Panc1 (cell line): ENCODE results near the gene BPTF. TPM values are rescaled to one million over a fixed set of nuclear protein-coding genes. Genes with fewer than 3 reads are reported as not detected.
A peak's percentile ranks its signal among the peaks of the same experiment; 100 is the strongest.

Source experiments
- ATAC-seq: fragments of 200-7000 bp; cut with Tn5 transposase; 2 replicates; pipeline ENCODE4 v1.9.1; 2020; ENCODE audit warnings: mild to moderate bottlenecking, moderate library complexity
- Bru-seq: library from RNA; stranded (reverse); fragments of 400-500 nt; gene quantifications from one replicate; lab custom pipeline; 2021; lab: Mats Ljungman, UMichigan
- BruChase-seq, 2 experiments: library from RNA; stranded (reverse); fragments of 400-500 nt; gene quantifications; one replicate each; lab custom pipeline; 2021; lab: Mats Ljungman, UMichigan
- BruUV-seq: library from RNA; stranded (reverse); fragments of 400-500 nt; replicated peaks from 2 replicates; lab custom pipeline; 2021; lab: Mats Ljungman, UMichigan
- CTCF ChIA-PET: fragments of 300-600 bp; sonication (Branson Sonifier 250); formaldehyde crosslinking; loops from one replicate; lab custom pipeline; 2022; ENCODE audit warnings: antibody characterized with exemption; lab: Charles Lee
- POLR2A ChIA-PET: fragments of 300-600 bp; sonication (Branson Sonifier 250); formaldehyde crosslinking; loops from one replicate; lab custom pipeline; 2022; ENCODE audit warnings: antibody characterized with exemption; lab: Charles Lee
- DNase-seq: peaks from one replicate; pipeline ENCODE4 v3.0.0-alpha.2; 2010; ENCODE audit warnings: low read depth, low spot score
- H3K27ac ChIP-seq: 2 replicates; pipeline ENCODE4 v1.5.1; 2011; ENCODE audit warnings: mild to moderate bottlenecking, low read length, inconsistent platforms
- H3K27me3 ChIP-seq: fragments of 200-500 bp; sonication (Bioruptor generic); 2 replicates; pipeline ENCODE4 v1.6.0; 2014; ENCODE audit warnings: low read length, inconsistent platforms; ENCODE audit not compliant: control insufficient read depth, insufficient read depth
- H3K36me3 ChIP-seq: fragments of 200-500 bp; sonication (Bioruptor generic); 2 replicates; pipeline ENCODE4 v1.5.1; 2014; ENCODE audit warnings: inconsistent platforms, mild to moderate bottlenecking, low read length, moderate library complexity; ENCODE audit not compliant: control insufficient read depth, insufficient read depth
- H3K4me1 ChIP-seq: 2 replicates; pipeline ENCODE4 v1.5.1; 2011; ENCODE audit warnings: inconsistent platforms, mild to moderate bottlenecking, low read length, moderate library complexity; ENCODE audit not compliant: control insufficient read depth, insufficient read depth
- H3K4me3 ChIP-seq, 2 experiments: 2 replicates each; pipeline ENCODE4 v1.5.1; 2011 to 2012; ENCODE audit warnings: low read depth in 2 of 2, low read length in 2 of 2, mild to moderate bottlenecking in 2 of 2, inconsistent platforms in 1 of 2, moderate library complexity in 1 of 2
- H3K9me3 ChIP-seq: fragments of 200-500 bp; sonication (Bioruptor generic); 2 replicates; pipeline ENCODE4 v1.5.1; 2014; ENCODE audit warnings: low read depth, mild to moderate bottlenecking, inconsistent platforms, low read length, moderate library complexity; ENCODE audit not compliant: control insufficient read depth, insufficient read depth
- POLR2AphosphoS5 ChIP-seq: IDR thresholded peaks from 2 replicates; pipeline ENCODE4 v1.6.1; 2012; ENCODE audit warnings: mild to moderate bottlenecking, low read depth, low read length, moderate library complexity
- REST ChIP-seq, 2 experiments: IDR thresholded peaks; 2 replicates each; pipeline ENCODE4 v1.6.1; 2011 to 2012; ENCODE audit warnings: low read depth in 2 of 2, control low read depth in 1 of 2, low read length in 1 of 2, mild to moderate bottlenecking in 1 of 2, moderate library complexity in 1 of 2; ENCODE audit not compliant: insufficient read depth in 1 of 2
- SIN3A ChIP-seq: IDR thresholded peaks from 2 replicates; pipeline ENCODE4 v1.6.1; 2012; ENCODE audit warnings: low read depth, mild to moderate bottlenecking, low read length, moderate library complexity, borderline replicate concordance; ENCODE audit not compliant: insufficient read depth
- TCF7L2 ChIP-seq: IDR thresholded peaks from 2 replicates; pipeline ENCODE4 v1.6.1; 2011; ENCODE audit warnings: mild to moderate bottlenecking, low read depth, low read length, inconsistent platforms
- in situ Hi-C: cut with HindIII; loops from 2 replicates; pipeline ENCODE4 v1.10.0; 2016; ENCODE audit warnings: low sequenced_read_pairs, low pct_unique_long_range_greater_than_20kb
- intact Hi-C: fragments of 100-400 bp; cut with micrococcal nuclease; formaldehyde crosslinking; loops from one replicate; pipeline ENCODE4 v1.10.0; 2022; ENCODE audit not compliant: unreplicated experiment
- long read RNA-seq: library from polyadenylated mRNA; unstranded; transcript quantifications from one replicate; pipeline ENCODE4 v2.0.0, GENCODE V29; 2021; ENCODE audit not compliant: unreplicated experiment
- polyA plus RNA-seq: library from polyadenylated mRNA; unstranded; fragments of >200 nt; gene quantifications from one replicate; pipeline ENCODE4 v1.2.1, GENCODE V29; 2012; ENCODE audit warnings: missing spikeins; ENCODE audit not compliant: insufficient read length
- total RNA-seq: library from RNA; stranded (reverse); gene quantifications from one replicate; pipeline ENCODE4 v1.2.1, GENCODE V29; 2021; ENCODE audit not compliant: unreplicated experiment
- TF ChIP-seq, protein P1 (sequence below): fragments of 450-650 bp; IDR thresholded peaks from 2 replicates; pipeline ENCODE4 v1.5.1; 2017; ENCODE audit warnings: mild to moderate bottlenecking

Gene BPTF, protein sequence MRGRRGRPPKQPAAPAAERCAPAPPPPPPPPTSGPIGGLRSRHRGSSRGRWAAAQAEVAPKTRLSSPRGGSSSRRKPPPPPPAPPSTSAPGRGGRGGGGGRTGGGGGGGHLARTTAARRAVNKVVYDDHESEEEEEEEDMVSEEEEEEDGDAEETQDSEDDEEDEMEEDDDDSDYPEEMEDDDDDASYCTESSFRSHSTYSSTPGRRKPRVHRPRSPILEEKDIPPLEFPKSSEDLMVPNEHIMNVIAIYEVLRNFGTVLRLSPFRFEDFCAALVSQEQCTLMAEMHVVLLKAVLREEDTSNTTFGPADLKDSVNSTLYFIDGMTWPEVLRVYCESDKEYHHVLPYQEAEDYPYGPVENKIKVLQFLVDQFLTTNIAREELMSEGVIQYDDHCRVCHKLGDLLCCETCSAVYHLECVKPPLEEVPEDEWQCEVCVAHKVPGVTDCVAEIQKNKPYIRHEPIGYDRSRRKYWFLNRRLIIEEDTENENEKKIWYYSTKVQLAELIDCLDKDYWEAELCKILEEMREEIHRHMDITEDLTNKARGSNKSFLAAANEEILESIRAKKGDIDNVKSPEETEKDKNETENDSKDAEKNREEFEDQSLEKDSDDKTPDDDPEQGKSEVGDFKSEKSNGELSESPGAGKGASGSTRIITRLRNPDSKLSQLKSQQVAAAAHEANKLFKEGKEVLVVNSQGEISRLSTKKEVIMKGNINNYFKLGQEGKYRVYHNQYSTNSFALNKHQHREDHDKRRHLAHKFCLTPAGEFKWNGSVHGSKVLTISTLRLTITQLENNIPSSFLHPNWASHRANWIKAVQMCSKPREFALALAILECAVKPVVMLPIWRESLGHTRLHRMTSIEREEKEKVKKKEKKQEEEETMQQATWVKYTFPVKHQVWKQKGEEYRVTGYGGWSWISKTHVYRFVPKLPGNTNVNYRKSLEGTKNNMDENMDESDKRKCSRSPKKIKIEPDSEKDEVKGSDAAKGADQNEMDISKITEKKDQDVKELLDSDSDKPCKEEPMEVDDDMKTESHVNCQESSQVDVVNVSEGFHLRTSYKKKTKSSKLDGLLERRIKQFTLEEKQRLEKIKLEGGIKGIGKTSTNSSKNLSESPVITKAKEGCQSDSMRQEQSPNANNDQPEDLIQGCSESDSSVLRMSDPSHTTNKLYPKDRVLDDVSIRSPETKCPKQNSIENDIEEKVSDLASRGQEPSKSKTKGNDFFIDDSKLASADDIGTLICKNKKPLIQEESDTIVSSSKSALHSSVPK (N-terminal part only)
- 51.1 TPM for total RNA-seq
- polyA plus RNA-seq = 38.8 TPM
- Bru-seq, nascent RNA = percentile 81 among the genes with signal in this experiment
- BruChase-seq, experiment 1, labeled RNA remaining after a 2-hour chase = percentile 81 among the genes with signal in this experiment
- percentile 81 among the genes with signal in this experiment for BruChase-seq, experiment 2, labeled RNA remaining after a 6-hour chase
- long read RNA-seq, partial matches to known transcripts = 15 of 27 reads
- long read RNA-seq, other reads (novel, unspliced or antisense) = 12 of 27 reads

GRCh38 chr17:67824735-67825626 lies at the start of gene BPTF:
TSS of gene BPTF (plus strand) at chr17:67825503. CDS start at chr17:67825725, 222 bp downstream.
- TF ChIP-seq TCF7L2 (no peak), SIN3A (no peak), POLR2AphosphoS5 (peak; percentile 62; the same call in 1 of the 2 replicates), REST (IDR thresholded peaks at IDR 0.05; ENCODE audit: insufficient read depth in 1 of 2, low read depth in 2 of 2, low read length in 1 of 2) (no peak)
- TF ChIP-seq, protein P1, sequence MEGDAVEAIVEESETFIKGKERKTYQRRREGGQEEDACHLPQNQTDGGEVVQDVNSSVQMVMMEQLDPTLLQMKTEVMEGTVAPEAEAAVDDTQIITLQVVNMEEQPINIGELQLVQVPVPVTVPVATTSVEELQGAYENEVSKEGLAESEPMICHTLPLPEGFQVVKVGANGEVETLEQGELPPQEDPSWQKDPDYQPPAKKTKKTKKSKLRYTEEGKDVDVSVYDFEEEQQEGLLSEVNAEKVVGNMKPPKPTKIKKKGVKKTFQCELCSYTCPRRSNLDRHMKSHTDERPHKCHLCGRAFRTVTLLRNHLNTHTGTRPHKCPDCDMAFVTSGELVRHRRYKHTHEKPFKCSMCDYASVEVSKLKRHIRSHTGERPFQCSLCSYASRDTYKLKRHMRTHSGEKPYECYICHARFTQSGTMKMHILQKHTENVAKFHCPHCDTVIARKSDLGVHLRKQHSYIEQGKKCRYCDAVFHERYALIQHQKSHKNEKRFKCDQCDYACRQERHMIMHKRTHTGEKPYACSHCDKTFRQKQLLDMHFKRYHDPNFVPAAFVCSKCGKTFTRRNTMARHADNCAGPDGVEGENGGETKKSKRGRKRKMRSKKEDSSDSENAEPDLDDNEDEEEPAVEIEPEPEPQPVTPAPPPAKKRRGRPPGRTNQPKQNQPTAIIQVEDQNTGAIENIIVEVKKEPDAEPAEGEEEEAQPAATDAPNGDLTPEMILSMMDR = peak; percentile 93
- ChIA-PET POLR2A (no interaction called here), CTCF (interaction anchor here (0.6 kb wide), 1 partner anchor 58 kb away, joined by 7 read pairs; no protein-coding TSS in a partner anchor)
- ATAC-seq = peak; percentile 96
- intact Hi-C loops (no loop called here), in situ Hi-C loops (no loop called here)
- Histone ChIP-seq H3K9me3 (no peaks in the 10 kb centered on the region), H3K4me3 (peak within 1 kb of the TSS; percentile 70 to 77), H3K4me1 (no peaks in the 10 kb centered on the region; the same call in 1 of the 2 replicates), H3K36me3 (no peaks in the 10 kb centered on the region; the same call in 1 of the 2 replicates), H3K27ac (peak within 1 kb of the TSS; percentile 73), H3K27me3 (no peaks in the 10 kb centered on the region)
- BruUV-seq = no TSS peak
- peak; percentile 24 for DNase-seq
